Colonic mucosa (tissue), 4 donors: ENCODE results near the gene ZNF516. TPM values are rescaled to one million over a fixed set of nuclear protein-coding genes. Genes with fewer than 3 reads are reported as not detected.

ENCODE experiments used
- DNase-seq: peaks from one replicate; pipeline ENCODE4 v3.0.0-alpha.2; 2020
- H3K27ac ChIP-seq: fragments of 200-600 bp; one replicate; pipeline ENCODE4 v1.8.0; 2021
- H3K27me3 ChIP-seq: fragments of 200-600 bp; one replicate; pipeline ENCODE4 v1.8.0; 2021
- H3K36me3 ChIP-seq: fragments of 200-600 bp; one replicate; pipeline ENCODE4 v1.8.0; 2021
- H3K4me1 ChIP-seq: fragments of 200-600 bp; one replicate; pipeline ENCODE4 v1.8.0; 2021; ENCODE audit warnings: mild to moderate bottlenecking
- H3K4me3 ChIP-seq: fragments of 200-600 bp; one replicate; pipeline ENCODE4 v1.8.0; 2021
- H3K9ac ChIP-seq, 2 donors: one replicate each; pipeline ENCODE4 v1.7.0; 2013; ENCODE audit warnings: control low read depth in 2 of 2, low read depth in 2 of 2, low read length in 2 of 2
- H3K9me3 ChIP-seq: fragments of 200-600 bp; one replicate; pipeline ENCODE4 v1.8.0; 2021
- intact Hi-C: fragments of 100-400 bp; cut with DNase I; formaldehyde crosslinking; loops from one replicate; pipeline ENCODE4 v1.14.1; 2022
- total RNA-seq, 2 donors: library from RNA; stranded (reverse); fragmentation: NEBNext Ultra II Directional in 1 of 2; extraction: Animal tissue kit (Norgen Biotek cat#: 25700) in 1 of 2; gene quantifications; one replicate each; pipeline ENCODE4 v1.2.1, GENCODE V29; 2021
- TF ChIP-seq, protein P1 (sequence below): fragments of 200-600 bp; IDR thresholded peaks from one replicate; pipeline ENCODE4 v1.8.0; 2022; ENCODE audit warnings: antibody characterized with exemption, mild to moderate bottlenecking
- donor health status: healthy.
- donor health status: DM: no; HTN: no; CAD: no.
- donor health status: DM: no; HTN: no; CAD: no.

ZNF516 gene
- total RNA-seq, 2 donors from 2014 or later: 15.2 to 21.3 TPM

DNA sequence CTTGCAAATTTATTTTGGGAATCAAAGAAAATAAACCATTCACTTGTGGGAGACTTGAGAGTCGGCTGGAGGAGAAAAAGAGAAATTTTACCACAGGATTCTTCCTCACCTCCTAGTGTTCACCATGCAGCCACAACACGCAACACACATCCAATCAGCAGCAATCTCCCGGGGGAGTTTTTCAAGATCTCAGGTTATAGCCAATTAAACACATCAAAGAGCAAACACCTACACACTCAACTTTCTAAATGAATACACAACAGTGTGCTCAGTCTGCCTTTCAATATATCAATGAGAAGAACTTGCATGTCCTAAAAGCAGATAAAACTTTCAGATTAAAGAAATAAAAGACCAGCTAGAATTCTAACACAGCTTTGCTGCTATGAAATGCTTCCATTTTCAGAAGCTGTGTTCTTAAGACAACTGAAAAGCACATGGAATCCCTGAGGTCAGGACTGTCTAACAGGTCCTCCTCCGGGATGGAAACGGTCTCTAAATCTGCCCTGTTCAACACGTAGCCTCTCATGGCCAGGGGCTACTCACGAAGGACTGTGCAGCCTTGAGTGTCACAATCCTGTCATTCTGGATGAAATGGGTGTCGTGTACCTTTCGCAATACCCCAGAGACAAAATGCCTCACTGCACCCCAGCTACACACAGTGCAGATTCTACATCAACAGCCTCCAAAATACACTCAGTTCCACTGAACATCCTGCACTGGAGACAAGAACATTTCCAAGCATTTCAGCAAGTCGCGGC is 84.2 kb downstream of the ZNF516 start:
- H3K9ac ChIP-seq: no peak overlapping the region
- H3K36me3 ChIP-seq: no peaks in the 10 kb centered on the region
- H3K9me3 ChIP-seq: no peaks in the 10 kb centered on the region
- DNase-seq: no peak
- TF ChIP-seq, protein P1, sequence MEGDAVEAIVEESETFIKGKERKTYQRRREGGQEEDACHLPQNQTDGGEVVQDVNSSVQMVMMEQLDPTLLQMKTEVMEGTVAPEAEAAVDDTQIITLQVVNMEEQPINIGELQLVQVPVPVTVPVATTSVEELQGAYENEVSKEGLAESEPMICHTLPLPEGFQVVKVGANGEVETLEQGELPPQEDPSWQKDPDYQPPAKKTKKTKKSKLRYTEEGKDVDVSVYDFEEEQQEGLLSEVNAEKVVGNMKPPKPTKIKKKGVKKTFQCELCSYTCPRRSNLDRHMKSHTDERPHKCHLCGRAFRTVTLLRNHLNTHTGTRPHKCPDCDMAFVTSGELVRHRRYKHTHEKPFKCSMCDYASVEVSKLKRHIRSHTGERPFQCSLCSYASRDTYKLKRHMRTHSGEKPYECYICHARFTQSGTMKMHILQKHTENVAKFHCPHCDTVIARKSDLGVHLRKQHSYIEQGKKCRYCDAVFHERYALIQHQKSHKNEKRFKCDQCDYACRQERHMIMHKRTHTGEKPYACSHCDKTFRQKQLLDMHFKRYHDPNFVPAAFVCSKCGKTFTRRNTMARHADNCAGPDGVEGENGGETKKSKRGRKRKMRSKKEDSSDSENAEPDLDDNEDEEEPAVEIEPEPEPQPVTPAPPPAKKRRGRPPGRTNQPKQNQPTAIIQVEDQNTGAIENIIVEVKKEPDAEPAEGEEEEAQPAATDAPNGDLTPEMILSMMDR: no peak
- no peak overlapping the region for H3K27ac ChIP-seq
- no peaks in the 10 kb centered on the region for H3K27me3 ChIP-seq
- intact Hi-C loops: no loop called here
- no peaks in the 10 kb centered on the region for H3K4me1 ChIP-seq
- H3K4me3 ChIP-seq: no peak overlapping the region

DNA sequence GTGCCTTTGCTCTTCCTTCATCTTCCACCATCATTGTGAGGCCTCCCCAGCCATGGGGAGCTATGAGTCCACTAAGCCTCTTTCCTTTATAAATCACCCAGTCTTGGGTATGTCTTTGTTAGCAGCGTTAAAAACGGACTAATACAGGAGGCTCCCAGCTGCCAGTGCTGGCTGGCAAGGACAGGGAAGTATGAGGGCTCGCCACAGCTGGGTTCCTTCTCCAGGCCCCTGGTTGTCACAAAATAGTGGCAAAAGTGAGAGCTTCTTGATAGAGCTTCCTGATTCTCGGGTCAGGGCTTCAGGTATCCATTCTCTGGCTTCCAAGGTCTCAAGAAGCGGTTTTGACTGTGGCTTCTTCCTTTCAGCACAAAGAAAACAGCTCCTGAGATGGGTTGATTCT is 85.0 kb downstream of the ZNF516 start:
- H3K9me3 ChIP-seq: no peaks in the 10 kb centered on the region
- no peaks in the 10 kb centered on the region for H3K36me3 ChIP-seq
- H3K9ac ChIP-seq: no peak overlapping the region
- TF ChIP-seq, protein P1: no peak
- DNase-seq: no peak
- no peak overlapping the region for H3K27ac ChIP-seq
- no peaks in the 10 kb centered on the region for H3K4me1 ChIP-seq
- intact Hi-C loops: no loop called here
- no peak overlapping the region for H3K4me3 ChIP-seq
- H3K27me3 ChIP-seq: no peaks in the 10 kb centered on the region

DNA sequence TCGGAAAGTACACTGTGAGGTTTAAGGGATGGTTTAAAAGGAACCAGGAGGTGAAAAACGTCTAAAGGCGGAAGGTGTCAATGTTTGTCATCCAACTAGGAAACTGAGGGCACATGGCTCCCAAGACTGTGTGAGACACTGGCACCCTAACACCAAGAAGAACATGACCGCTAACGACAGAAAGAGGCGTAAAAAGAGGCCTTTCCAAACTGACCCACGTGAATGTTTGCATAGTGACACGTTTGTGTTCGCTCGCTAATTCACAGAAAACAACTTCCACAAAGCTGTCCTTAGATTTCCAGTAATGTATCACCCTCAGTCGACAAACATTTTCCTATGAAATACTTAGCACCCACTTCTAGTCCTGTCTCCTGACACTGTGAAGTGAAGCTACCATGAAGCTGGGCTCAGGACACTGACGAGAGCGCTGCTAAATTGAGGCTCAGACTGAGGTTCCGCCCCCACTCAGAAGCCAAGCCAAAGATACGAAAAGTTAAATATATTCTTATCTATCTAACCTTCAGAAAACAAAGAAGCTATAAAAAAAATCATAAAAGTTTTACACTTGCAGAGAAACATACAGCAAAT is 86.5 kb downstream of the ZNF516 start:
- Histone ChIP-seq H3K27ac (no peak overlapping the region), H3K4me3 (no peak overlapping the region), H3K36me3 (no peaks in the 10 kb centered on the region), H3K9ac (no peak overlapping the region), H3K27me3 (no peaks in the 10 kb centered on the region), H3K9me3 (no peaks in the 10 kb centered on the region), H3K4me1 (no peaks in the 10 kb centered on the region)
- TF ChIP-seq, protein P1: no peak
- no peak for DNase-seq
- intact Hi-C loops: loop anchor here (10.0 kb wide), 1 partner anchor 106 kb away; no protein-coding TSS in a partner anchor

- Histone ChIP-seq H3K4me1 (no peaks in the 10 kb centered on the region), H3K27ac (no peak overlapping the region), H3K36me3 (no peaks in the 10 kb centered on the region), H3K9ac (no peak overlapping the region), H3K9me3 (no peaks in the 10 kb centered on the region), H3K27me3 (no peaks in the 10 kb centered on the region), H3K4me3 (no peak overlapping the region)
- DNase-seq: no peak
- TF ChIP-seq, protein P1: no peak
- intact Hi-C loops: loop anchor here (10.0 kb wide), 1 partner anchor 107 kb away; no protein-coding TSS in a partner anchor
Measured at GRCh38 chr18:76407681-76408080, 87.4 kb downstream of the ZNF516 start.

GRCh38 chr18:76406791-76407190 is 88.3 kb downstream of the ZNF516 start:
- Histone ChIP-seq H3K36me3 (no peaks in the 10 kb centered on the region), H3K27me3 (no peaks in the 10 kb centered on the region), H3K9me3 (no peaks in the 10 kb centered on the region), H3K9ac (no peak overlapping the region), H3K4me3 (no peak overlapping the region), H3K27ac (no peak overlapping the region), H3K4me1 (no peaks in the 10 kb centered on the region)
- TF ChIP-seq, protein P1: no peak
- DNase-seq: no peak
- intact Hi-C loops: loop anchor here (10.0 kb wide), 1 partner anchor 108 kb away; no protein-coding TSS in a partner anchor
